H9 (cell line): ENCODE measurements around the gene ALOX15B. TPM values are rescaled to one million over a fixed set of nuclear protein-coding genes. Genes with fewer than 3 reads are reported as not detected.

Experiments
- DNase-seq: peaks from one replicate; pipeline ENCODE4 v3.0.0-alpha.2; 2017
- H2AFZ ChIP-seq: one replicate; pipeline ENCODE4 v1.6.1; 2013; ENCODE audit warnings: mild to moderate bottlenecking, low read length, control low read depth, moderate library complexity
- H2AK5ac ChIP-seq: 2 replicates; pipeline ENCODE4 v1.6.1; 2013; ENCODE audit warnings: low read length, control low read depth, mixed read lengths; ENCODE audit not compliant: insufficient read length
- H2BK120ac ChIP-seq: one replicate; pipeline ENCODE4 v1.6.1; 2013; ENCODE audit warnings: low read depth, mild to moderate bottlenecking, low read length, control low read depth, inconsistent platforms; ENCODE audit not compliant: poor library complexity, severe bottlenecking
- H2BK12ac ChIP-seq: 2 replicates; pipeline ENCODE4 v1.6.1; 2013; ENCODE audit warnings: low read length, control low read depth, mixed read lengths, low read depth; ENCODE audit not compliant: insufficient read length
- H2BK15ac ChIP-seq: 2 replicates; pipeline ENCODE4 v1.6.1; 2013; ENCODE audit warnings: low read depth, low read length, control low read depth
- H2BK20ac ChIP-seq: one replicate; pipeline ENCODE4 v1.6.1; 2013; ENCODE audit warnings: low read depth, mild to moderate bottlenecking, low read length, control low read depth, inconsistent platforms; ENCODE audit not compliant: poor library complexity, severe bottlenecking
- H2BK5ac ChIP-seq: 2 replicates; pipeline ENCODE4 v1.6.1; 2013; ENCODE audit warnings: low read length, control low read depth, mixed read lengths; ENCODE audit not compliant: insufficient read length
- H3K14ac ChIP-seq: 2 replicates; pipeline ENCODE4 v1.6.1; 2013; ENCODE audit warnings: low read length, control low read depth; ENCODE audit not compliant: insufficient read depth
- H3K18ac ChIP-seq: 2 replicates; pipeline ENCODE4 v1.6.1; 2013; ENCODE audit warnings: low read depth, mild to moderate bottlenecking, mixed read lengths, low read length, control low read depth; ENCODE audit not compliant: insufficient read length
- H3K23ac ChIP-seq: 2 replicates; pipeline ENCODE4 v1.6.1; 2013; ENCODE audit warnings: low read length, control low read depth, mixed read lengths, low read depth; ENCODE audit not compliant: insufficient read length
- H3K23me2 ChIP-seq: 2 replicates; pipeline ENCODE4 v1.6.1; 2013; ENCODE audit warnings: low read depth, mild to moderate bottlenecking, mixed read lengths, low read length, control low read depth; ENCODE audit not compliant: insufficient read length, poor library complexity, severe bottlenecking
- H3K27ac ChIP-seq: 2 replicates; pipeline ENCODE4 v1.5.1; 2013; ENCODE audit warnings: low read length, control low read depth, mixed read lengths, low read depth; ENCODE audit not compliant: insufficient read length
- H3K27me3 ChIP-seq: 2 replicates; pipeline ENCODE4 v1.6.1; 2013; ENCODE audit warnings: low read length, control low read depth, inconsistent platforms; ENCODE audit not compliant: insufficient read depth
- H3K4ac ChIP-seq: 2 replicates; pipeline ENCODE4 v1.6.1; 2013; ENCODE audit warnings: low read depth, mild to moderate bottlenecking, control low read depth, inconsistent platforms, low read length, moderate library complexity
- H3K4me1 ChIP-seq: 2 replicates; pipeline ENCODE4 v1.6.1; 2013; ENCODE audit warnings: low read length, control low read depth, inconsistent platforms; ENCODE audit not compliant: insufficient read depth
- H3K4me2 ChIP-seq: 2 replicates; pipeline ENCODE4 v1.6.1; 2013; ENCODE audit warnings: low read length, control low read depth, mixed read lengths; ENCODE audit not compliant: insufficient read length, insufficient read depth
- H3K56ac ChIP-seq: 2 replicates; pipeline ENCODE4 v1.6.1; 2013; ENCODE audit warnings: low read depth, mild to moderate bottlenecking, mixed read lengths, low read length, control low read depth; ENCODE audit not compliant: insufficient read length
- H3K79me1 ChIP-seq: 2 replicates; pipeline ENCODE4 v1.6.1; 2013; ENCODE audit warnings: low read depth, mild to moderate bottlenecking, moderate library complexity, low read length, control low read depth, inconsistent platforms; ENCODE audit not compliant: insufficient read depth, poor library complexity, severe bottlenecking
- H3K79me2 ChIP-seq: 2 replicates; pipeline ENCODE4 v1.6.1; 2013; ENCODE audit warnings: low read length, control low read depth, inconsistent platforms; ENCODE audit not compliant: insufficient read depth
- H3K9ac ChIP-seq: 2 replicates; pipeline ENCODE4 v1.6.1; 2013; ENCODE audit warnings: low read length, control low read depth, mixed read lengths; ENCODE audit not compliant: insufficient read length; ENCODE audit errors: extremely low read depth
- H3K9me3 ChIP-seq: one replicate; pipeline ENCODE4 v1.6.1; 2013; ENCODE audit warnings: low read depth, low read length, inconsistent platforms; ENCODE audit not compliant: control insufficient read depth
- H3T11ph ChIP-seq: one replicate; pipeline ENCODE4 v1.6.1; 2013; ENCODE audit warnings: mild to moderate bottlenecking, low read length, control low read depth, inconsistent platforms
- H4K20me1 ChIP-seq: one replicate; pipeline ENCODE4 v1.6.1; 2013; ENCODE audit not compliant: control insufficient read depth, insufficient read length, insufficient read depth
- H4K5ac ChIP-seq: 2 replicates; pipeline ENCODE4 v1.6.1; 2013; ENCODE audit warnings: low read depth, mild to moderate bottlenecking, mixed read lengths, low read length, control low read depth; ENCODE audit not compliant: insufficient read length
- H4K8ac ChIP-seq: replicated peaks from 2 replicates; pipeline ENCODE4 v1.6.1; 2013; ENCODE audit warnings: low read length, control low read depth, mixed read lengths, low read depth; ENCODE audit not compliant: insufficient read length
- H4K91ac ChIP-seq: 2 replicates; pipeline ENCODE4 v1.6.1; 2013; ENCODE audit warnings: low read depth, mild to moderate bottlenecking, moderate library complexity, mixed read lengths, low read length, control low read depth; ENCODE audit not compliant: insufficient read length
- H3K27ac Mint-ChIP-seq, 3 experiments: 2 replicates in 2 of 3; 3 replicates in 1 of 3; pipeline ENCODE4 v1.8.0; 2020 to 2021; ENCODE audit warnings: mixed read lengths in 3 of 3, mild to moderate bottlenecking in 1 of 3, moderate library complexity in 1 of 3
- H3K27me3 Mint-ChIP-seq: 2 replicates; pipeline ENCODE4 v1.8.0; 2021; ENCODE audit warnings: low read depth, mild to moderate bottlenecking, moderate library complexity, mixed read lengths
- H3K36me3 Mint-ChIP-seq, 3 experiments: 2 replicates in 2 of 3; 3 replicates in 1 of 3; pipeline ENCODE4 v1.8.0; 2020 to 2021; ENCODE audit warnings: low read depth in 3 of 3, mixed read lengths in 3 of 3; ENCODE audit not compliant: insufficient read depth in 1 of 3
- H3K4me1 Mint-ChIP-seq, 2 experiments: 2 replicates each; pipeline ENCODE4 v1.8.0; 2020; ENCODE audit warnings: mixed read lengths in 2 of 2
- H3K4me3 Mint-ChIP-seq, 2 experiments: 2 replicates in 1 of 2; 3 replicates in 1 of 2; pipeline ENCODE4 v1.8.0; 2020 to 2021; ENCODE audit warnings: mild to moderate bottlenecking in 2 of 2, mixed read lengths in 2 of 2, moderate library complexity in 1 of 2
- H3K9me3 Mint-ChIP-seq, 2 experiments: 2 replicates in 1 of 2; 3 replicates in 1 of 2; pipeline ENCODE4 v1.8.0; 2020; ENCODE audit warnings: mild to moderate bottlenecking in 2 of 2, mixed read lengths in 2 of 2, moderate library complexity in 1 of 2
- WGBS: extraction: QIAGEN DNeasy Blood & Tissue Kit; methylation state at CpG from one replicate; pipeline ENCODE4 v1.1.7; 2013; ENCODE audit warnings: missing lambda C conversion rate, low lambda C conversion rate, mixed read lengths; ENCODE audit not compliant: insufficient read length; ENCODE audit errors: extremely low coverage; 5-methylcytosine and 5-hydroxymethylcytosine counted together
- total RNA-seq: library from RNA; stranded (reverse); gene quantifications from 2 replicates; pipeline ENCODE4 v1.2.1, GENCODE V29; 2021
- TF ChIP-seq, protein P1 (sequence below): fragments of 200-600 bp; sonication (generic); conservative IDR thresholded peaks from 3 replicates; pipeline ENCODE4 v1.8.0; 2021; ENCODE audit warnings: antibody characterized with exemption, mild to moderate bottlenecking

The ALOX15B gene
- total RNA-seq, 1 experiment from 2014 or later = not detected

DNA sequence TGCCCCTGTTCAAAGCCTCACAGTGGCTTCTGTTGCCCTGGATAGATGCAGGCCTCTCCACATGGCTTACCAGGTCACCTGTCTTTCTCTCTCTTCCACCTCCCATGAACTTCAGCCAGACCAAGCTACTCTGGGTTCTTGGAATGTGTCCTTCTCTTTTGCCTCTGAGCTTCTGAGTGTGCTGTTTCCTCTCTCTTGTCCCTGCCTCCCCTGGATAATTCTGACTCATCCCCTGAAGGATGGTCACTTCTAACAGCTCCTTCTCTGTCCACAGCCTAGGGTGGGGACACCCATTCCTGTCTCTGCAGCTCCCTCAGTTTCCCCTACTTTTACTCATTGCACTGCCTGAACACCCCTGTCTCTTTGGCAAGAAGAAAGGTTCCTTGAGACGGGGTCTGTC lies 33.5 kb upstream of the ALOX15B start:
- WGBS = no CpG with 5 or more reads among the region's 1 CpG
- Histone ChIP-seq H3K79me2 (no peaks in the 10 kb centered on the region), H3K79me1 (no peaks in the 10 kb centered on the region), H3K56ac (no peak overlapping the region), H3K27me3 (peaks cover 8% of the 10 kb centered on the region; the same call in 1 of the 2 replicates), H3K4ac (no peak overlapping the region), H2BK120ac (no peak overlapping the region), H3T11ph (no peak overlapping the region), H3K27ac (no peak overlapping the region), H2AK5ac (no peak overlapping the region), H2BK5ac (no peak overlapping the region), H2BK15ac (no peak overlapping the region), H4K5ac (no peak overlapping the region), H4K20me1 (no peaks in the 10 kb centered on the region), H3K9me3 (no peaks in the 10 kb centered on the region), H4K8ac (no peak overlapping the region), H3K14ac (no peak overlapping the region), H4K91ac (no peak overlapping the region), H3K23me2 (no peaks in the 10 kb centered on the region), H2BK12ac (no peak overlapping the region), H2AFZ (no peak overlapping the region), H3K23ac (no peak overlapping the region), H3K9ac (no peak overlapping the region), H3K4me1 (no peaks in the 10 kb centered on the region; the same call in 1 of the 2 replicates), H2BK20ac (no peak overlapping the region), H3K18ac (no peak overlapping the region), H3K4me2 (no peak overlapping the region)
- Mint-ChIP-seq H3K27me3 (peaks cover 36% of the 10 kb centered on the region), H3K36me3 (no peaks in the 10 kb centered on the region), H3K4me3 (no peak overlapping the region), H3K27ac (no peak overlapping the region), H3K4me1 (peaks cover 12 to 17% of the 10 kb centered on the region in 2 experiments), H3K9me3 (no peaks in the 10 kb centered on the region; a peak in 1 of 5 replicates)
- TF ChIP-seq, protein P1, sequence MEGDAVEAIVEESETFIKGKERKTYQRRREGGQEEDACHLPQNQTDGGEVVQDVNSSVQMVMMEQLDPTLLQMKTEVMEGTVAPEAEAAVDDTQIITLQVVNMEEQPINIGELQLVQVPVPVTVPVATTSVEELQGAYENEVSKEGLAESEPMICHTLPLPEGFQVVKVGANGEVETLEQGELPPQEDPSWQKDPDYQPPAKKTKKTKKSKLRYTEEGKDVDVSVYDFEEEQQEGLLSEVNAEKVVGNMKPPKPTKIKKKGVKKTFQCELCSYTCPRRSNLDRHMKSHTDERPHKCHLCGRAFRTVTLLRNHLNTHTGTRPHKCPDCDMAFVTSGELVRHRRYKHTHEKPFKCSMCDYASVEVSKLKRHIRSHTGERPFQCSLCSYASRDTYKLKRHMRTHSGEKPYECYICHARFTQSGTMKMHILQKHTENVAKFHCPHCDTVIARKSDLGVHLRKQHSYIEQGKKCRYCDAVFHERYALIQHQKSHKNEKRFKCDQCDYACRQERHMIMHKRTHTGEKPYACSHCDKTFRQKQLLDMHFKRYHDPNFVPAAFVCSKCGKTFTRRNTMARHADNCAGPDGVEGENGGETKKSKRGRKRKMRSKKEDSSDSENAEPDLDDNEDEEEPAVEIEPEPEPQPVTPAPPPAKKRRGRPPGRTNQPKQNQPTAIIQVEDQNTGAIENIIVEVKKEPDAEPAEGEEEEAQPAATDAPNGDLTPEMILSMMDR = no peak
- no peak for DNase-seq
